Nephron progenitor cell (in vitro differentiated cells): Measurements from ENCODE around the gene FRMD1.

Experiments used
- DNase-seq: peaks from one replicate; pipeline ENCODE4 v3.0.0; 2021
- H3K27ac Mint-ChIP-seq: 2 replicates; pipeline ENCODE4 v1.8.0; 2021; ENCODE audit warnings: mild to moderate bottlenecking, moderate library complexity, mixed read lengths
- H3K27me3 Mint-ChIP-seq: 2 replicates; pipeline ENCODE4 v1.8.0; 2021; ENCODE audit warnings: mild to moderate bottlenecking, low read depth, mixed read lengths; ENCODE audit not compliant: poor library complexity
- H3K36me3 Mint-ChIP-seq: 2 replicates; pipeline ENCODE4 v1.8.0; 2021; ENCODE audit warnings: low read depth, mixed read lengths
- H3K4me1 Mint-ChIP-seq: 2 replicates; pipeline ENCODE4 v1.8.0; 2021; ENCODE audit warnings: mixed read lengths
- H3K4me3 Mint-ChIP-seq: 2 replicates; pipeline ENCODE4 v1.8.0; 2021; ENCODE audit warnings: mild to moderate bottlenecking, moderate library complexity, mixed read lengths
- H3K9me3 Mint-ChIP-seq: 2 replicates; pipeline ENCODE4 v1.8.0; 2021; ENCODE audit warnings: mild to moderate bottlenecking, moderate library complexity, mixed read lengths
- TF ChIP-seq, protein P1 (sequence below): fragments of 200-600 bp; sonication (generic); IDR thresholded peaks from 2 replicates; pipeline ENCODE4 v1.5.0; 2021; ENCODE audit warnings: antibody characterized with exemption

The FRMD1 gene

DNA sequence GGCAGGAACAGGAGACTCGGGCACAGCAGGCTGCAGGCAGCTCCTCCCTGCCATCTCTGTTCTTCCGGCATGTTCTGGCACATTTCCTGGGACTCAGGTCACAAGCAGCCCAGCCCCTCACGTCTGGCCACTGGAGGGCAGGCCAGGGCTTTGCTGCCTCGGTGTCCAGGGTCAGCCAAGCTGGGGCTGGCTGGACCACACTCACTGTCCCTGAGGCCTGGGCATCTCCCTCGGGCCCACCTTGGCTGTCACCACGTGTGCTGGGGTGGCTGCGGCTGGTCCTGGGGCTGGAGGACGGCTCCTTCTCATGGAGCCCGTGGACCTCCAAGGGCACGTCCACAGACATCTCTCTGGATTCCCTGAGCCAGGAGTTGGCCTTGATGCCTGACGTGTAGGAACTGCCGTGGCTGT, 18.5 kb downstream of the FRMD1 start:
- Mint-ChIP-seq H3K9me3 (no peaks in the 10 kb centered on the region), H3K27me3 (peaks cover 9% of the 10 kb centered on the region), H3K27ac (no peak overlapping the region), H3K4me1 (peaks cover 14% of the 10 kb centered on the region), H3K4me3 (no peak overlapping the region), H3K36me3 (no peaks in the 10 kb centered on the region)
- peak; percentile 68 for DNase-seq
- TF ChIP-seq, protein P1, sequence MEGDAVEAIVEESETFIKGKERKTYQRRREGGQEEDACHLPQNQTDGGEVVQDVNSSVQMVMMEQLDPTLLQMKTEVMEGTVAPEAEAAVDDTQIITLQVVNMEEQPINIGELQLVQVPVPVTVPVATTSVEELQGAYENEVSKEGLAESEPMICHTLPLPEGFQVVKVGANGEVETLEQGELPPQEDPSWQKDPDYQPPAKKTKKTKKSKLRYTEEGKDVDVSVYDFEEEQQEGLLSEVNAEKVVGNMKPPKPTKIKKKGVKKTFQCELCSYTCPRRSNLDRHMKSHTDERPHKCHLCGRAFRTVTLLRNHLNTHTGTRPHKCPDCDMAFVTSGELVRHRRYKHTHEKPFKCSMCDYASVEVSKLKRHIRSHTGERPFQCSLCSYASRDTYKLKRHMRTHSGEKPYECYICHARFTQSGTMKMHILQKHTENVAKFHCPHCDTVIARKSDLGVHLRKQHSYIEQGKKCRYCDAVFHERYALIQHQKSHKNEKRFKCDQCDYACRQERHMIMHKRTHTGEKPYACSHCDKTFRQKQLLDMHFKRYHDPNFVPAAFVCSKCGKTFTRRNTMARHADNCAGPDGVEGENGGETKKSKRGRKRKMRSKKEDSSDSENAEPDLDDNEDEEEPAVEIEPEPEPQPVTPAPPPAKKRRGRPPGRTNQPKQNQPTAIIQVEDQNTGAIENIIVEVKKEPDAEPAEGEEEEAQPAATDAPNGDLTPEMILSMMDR, result peak; percentile 65

DNA sequence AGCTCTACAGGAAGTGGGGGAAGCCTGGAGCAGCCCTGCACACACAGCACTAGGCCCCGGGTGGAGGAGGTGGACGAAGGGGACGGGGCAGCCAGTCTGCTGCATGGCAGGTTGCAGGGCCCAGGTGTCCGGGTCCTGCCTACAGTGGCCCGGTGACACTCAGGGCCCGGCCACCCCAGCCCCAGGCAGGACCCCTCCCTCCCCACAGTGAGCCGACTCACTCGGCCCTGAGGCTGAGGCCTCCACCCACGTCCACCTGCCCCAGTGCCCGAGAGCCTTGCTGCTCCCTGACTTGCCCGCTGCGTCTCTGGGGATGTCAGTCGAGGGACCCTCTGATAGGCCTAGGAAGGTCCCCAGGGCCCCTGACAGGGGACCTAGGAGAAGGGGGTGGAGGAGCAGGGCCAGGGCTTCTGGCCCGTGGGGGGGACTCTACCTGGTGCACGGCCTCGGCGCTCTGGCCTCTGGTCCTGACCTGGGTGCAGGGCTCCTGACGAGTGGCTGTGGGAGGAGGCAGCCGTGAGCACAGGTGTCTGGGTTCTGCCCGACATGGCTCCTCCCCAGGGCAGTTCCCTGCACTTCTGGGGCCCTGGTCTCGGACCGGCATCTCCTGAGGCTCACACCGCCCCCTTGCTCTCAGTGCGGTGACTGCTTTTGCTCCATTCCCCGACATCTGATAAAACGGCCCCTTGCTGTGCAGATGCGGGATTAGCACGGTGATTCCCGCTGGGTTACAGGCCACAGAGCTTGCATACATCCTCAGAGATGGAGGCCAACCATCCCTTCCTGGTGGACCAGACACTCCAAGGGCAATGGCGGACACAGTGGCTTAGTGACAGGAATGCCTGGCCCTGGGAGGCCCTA, 20.1 kb downstream of the FRMD1 start:
- H3K4me1 Mint-ChIP-seq, result peaks cover 14% of the 10 kb centered on the region
- DNase-seq, result no peak
- H3K36me3 Mint-ChIP-seq, result no peaks in the 10 kb centered on the region
- H3K27ac Mint-ChIP-seq, result no peak overlapping the region
- TF ChIP-seq, protein P1, result no peak
- H3K9me3 Mint-ChIP-seq, result no peaks in the 10 kb centered on the region
- no peak overlapping the region for H3K4me3 Mint-ChIP-seq
- H3K27me3 Mint-ChIP-seq, result peaks cover 9% of the 10 kb centered on the region

DNA sequence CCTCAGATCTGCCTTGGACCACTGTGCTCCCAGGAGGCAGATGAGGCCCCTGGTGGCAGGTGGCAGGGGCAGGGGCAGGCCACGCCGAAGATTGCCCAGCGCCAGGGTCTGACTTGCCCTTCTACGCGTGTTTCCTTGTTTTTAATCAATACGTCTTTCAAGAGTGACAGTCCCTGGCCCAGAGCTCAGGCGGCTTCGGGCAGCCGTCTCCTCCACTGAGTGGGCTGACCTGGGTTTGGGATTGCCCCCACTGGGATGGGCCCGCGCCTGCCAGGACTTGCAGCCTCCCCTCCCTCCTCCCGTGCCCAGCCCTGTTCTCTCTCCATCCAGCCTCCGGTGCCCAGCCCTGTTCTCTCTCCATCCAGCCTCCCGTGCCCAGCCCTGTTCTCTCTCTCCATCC, 21.2 kb downstream of the FRMD1 start:
- Mint-ChIP-seq H3K36me3 (no peaks in the 10 kb centered on the region), H3K9me3 (no peaks in the 10 kb centered on the region)

DNA sequence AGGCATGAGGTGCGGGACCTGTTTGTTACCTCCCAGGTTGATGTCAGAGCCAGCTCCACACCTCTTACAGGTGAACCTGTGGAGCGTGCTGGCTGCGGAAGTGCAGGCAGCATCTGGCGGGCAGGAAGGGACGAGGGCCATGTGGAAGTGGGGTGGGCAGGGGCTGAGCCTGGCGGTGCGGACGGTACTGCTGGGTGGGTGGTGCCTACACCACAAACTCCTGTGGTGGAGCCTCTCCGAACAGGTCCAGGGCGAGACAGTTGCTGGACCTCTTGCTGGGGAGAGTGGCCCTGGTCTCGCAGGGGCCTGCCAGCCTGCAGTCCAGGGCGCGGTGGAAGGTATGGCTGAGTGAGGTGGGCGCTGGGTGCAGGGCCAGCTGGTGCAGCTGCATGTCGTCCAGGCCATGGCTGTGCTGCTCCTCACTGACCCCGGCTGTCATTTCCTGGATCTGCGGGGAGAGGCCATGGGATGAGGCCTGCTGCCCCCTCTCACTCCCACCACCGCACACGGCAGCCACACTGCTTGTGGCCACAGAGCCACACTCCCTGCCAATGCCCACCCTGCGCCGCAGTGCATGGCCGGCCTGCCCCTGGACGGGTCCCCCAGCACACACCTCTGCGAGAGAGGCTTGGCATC, 22.0 kb downstream of the FRMD1 start:
- H3K4me1 Mint-ChIP-seq, result peaks cover 23% of the 10 kb centered on the region
- peaks cover 9% of the 10 kb centered on the region for H3K27me3 Mint-ChIP-seq
- H3K9me3 Mint-ChIP-seq, result no peaks in the 10 kb centered on the region
- DNase-seq, result no peak
- no peak overlapping the region for H3K4me3 Mint-ChIP-seq
- H3K27ac Mint-ChIP-seq, result no peak overlapping the region
- H3K36me3 Mint-ChIP-seq, result no peaks in the 10 kb centered on the region
- TF ChIP-seq, protein P1, result no peak

More for the DNA sequence above, 21.2 kb downstream of the FRMD1 start:
- DNase-seq, result no peak
- peaks cover 9% of the 10 kb centered on the region for H3K27me3 Mint-ChIP-seq
- H3K4me1 Mint-ChIP-seq, result peaks cover 23% of the 10 kb centered on the region
- no peak overlapping the region for H3K27ac Mint-ChIP-seq
- no peak overlapping the region for H3K4me3 Mint-ChIP-seq
- TF ChIP-seq, protein P1, result no peak

DNA sequence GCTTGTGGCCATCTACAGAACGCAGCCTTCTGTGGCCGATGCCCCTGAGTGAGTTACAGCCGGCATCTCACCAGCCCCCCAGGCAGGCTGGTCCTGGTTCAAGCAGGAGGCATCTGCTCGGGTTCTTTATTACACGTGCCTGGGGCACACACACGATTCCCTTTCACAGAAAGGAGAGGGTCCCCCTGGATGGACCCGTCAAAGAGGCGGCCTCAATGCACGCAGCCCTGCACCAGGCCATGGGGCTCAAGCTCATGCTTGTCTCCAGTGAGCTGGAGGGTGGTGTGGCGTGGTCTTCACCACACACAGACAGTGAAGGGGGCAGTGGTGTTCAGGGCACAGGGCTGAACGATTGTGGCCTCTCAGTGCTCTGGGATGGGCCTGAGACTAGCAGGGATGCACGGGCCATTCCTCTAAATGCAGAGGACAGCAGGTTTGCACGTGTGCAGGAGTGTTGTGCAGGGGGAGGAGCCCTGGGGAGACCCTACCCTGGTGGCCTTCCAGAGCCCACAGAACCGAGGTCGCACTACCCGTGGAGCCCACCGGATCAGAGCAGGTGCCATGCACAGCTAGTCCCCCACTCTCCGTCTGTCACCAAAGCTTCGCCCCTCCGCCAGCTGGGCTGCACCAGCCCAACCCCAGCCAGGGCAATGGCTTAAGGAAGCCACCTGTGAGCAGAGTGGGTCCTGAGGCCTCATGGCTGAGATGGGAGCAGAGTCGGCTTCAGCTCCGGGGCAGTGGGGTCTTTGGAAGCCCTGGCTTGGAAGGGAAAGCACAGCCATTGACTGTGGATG, 23.1 kb downstream of the FRMD1 start:
- Mint-ChIP-seq H3K9me3 (no peaks in the 10 kb centered on the region), H3K27me3 (peaks cover 9% of the 10 kb centered on the region)

More for the DNA sequence above, 23.1 kb downstream of the FRMD1 start:
- Mint-ChIP-seq H3K27ac (no peak overlapping the region), H3K36me3 (no peaks in the 10 kb centered on the region), H3K4me1 (peaks cover 25% of the 10 kb centered on the region), H3K4me3 (no peak overlapping the region)
- TF ChIP-seq, protein P1, result no peak
- DNase-seq, result no peak
